PFSK-1 (cell line): ENCODE measurements around the gene SIN3A.

Experiments
- FOXP2 ChIP-seq: optimal IDR thresholded peaks from 2 replicates; pipeline ENCODE3; 2011; ENCODE audit warnings: borderline replicate concordance, control low read depth, inconsistent platforms; ENCODE audit not compliant: insufficient read depth; ENCODE audit errors: extremely low read length, extremely low read depth
- POLR2AphosphoS5 ChIP-seq: IDR thresholded peaks from 2 replicates; pipeline ENCODE4 v1.6.1; 2012; ENCODE audit warnings: low read depth, mild to moderate bottlenecking, control low read depth, low read length, moderate library complexity
- SIN3A ChIP-seq: IDR thresholded peaks from 2 replicates; pipeline ENCODE4 v1.6.1; 2012; ENCODE audit warnings: mild to moderate bottlenecking, low read length, moderate library complexity, borderline replicate concordance; ENCODE audit not compliant: insufficient read depth
- TAF1 ChIP-seq: IDR thresholded peaks from 2 replicates; pipeline ENCODE4 v1.6.1; 2012; ENCODE audit warnings: low read length, control low read depth, borderline replicate concordance; ENCODE audit not compliant: insufficient read depth
- TF ChIP-seq, protein P1 (sequence below), 2 experiments: IDR thresholded peaks; 2 replicates each; pipeline versions ENCODE4 v1.6.1 to v1.8.0; 2011 to 2012; ENCODE audit warnings: low read depth in 2 of 2, low read length in 2 of 2, control low read depth in 1 of 2, inconsistent platforms in 1 of 2, mild to moderate bottlenecking in 1 of 2, moderate library complexity in 1 of 2; ENCODE audit not compliant: insufficient read depth in 1 of 2

SIN3A gene

DNA sequence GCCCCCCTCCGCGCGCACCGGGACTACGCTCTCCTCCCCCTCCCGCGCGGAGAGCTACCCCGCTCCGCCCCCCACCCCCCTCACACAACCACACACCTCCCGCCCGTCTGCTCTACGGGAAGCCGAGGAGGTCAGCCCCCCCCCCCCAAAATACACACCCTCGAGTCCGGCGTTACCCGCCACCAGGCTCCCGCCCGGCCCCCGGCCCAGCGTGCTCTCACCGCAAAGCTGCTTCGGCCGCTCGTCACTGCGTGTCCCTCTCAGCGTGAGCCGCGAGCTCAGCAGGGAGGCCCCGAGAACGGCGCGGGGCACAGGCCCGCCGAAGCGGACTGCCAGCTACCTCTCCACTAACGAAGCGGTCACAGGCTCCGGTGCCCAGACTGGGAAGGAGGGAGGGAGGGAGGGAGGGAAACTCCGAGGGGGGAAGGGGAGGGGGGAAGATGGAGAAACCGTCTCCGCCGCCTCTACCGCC is 252 bp downstream of the SIN3A start:
- no peak for TF ChIP-seq POLR2AphosphoS5
- TF ChIP-seq, protein P1, sequence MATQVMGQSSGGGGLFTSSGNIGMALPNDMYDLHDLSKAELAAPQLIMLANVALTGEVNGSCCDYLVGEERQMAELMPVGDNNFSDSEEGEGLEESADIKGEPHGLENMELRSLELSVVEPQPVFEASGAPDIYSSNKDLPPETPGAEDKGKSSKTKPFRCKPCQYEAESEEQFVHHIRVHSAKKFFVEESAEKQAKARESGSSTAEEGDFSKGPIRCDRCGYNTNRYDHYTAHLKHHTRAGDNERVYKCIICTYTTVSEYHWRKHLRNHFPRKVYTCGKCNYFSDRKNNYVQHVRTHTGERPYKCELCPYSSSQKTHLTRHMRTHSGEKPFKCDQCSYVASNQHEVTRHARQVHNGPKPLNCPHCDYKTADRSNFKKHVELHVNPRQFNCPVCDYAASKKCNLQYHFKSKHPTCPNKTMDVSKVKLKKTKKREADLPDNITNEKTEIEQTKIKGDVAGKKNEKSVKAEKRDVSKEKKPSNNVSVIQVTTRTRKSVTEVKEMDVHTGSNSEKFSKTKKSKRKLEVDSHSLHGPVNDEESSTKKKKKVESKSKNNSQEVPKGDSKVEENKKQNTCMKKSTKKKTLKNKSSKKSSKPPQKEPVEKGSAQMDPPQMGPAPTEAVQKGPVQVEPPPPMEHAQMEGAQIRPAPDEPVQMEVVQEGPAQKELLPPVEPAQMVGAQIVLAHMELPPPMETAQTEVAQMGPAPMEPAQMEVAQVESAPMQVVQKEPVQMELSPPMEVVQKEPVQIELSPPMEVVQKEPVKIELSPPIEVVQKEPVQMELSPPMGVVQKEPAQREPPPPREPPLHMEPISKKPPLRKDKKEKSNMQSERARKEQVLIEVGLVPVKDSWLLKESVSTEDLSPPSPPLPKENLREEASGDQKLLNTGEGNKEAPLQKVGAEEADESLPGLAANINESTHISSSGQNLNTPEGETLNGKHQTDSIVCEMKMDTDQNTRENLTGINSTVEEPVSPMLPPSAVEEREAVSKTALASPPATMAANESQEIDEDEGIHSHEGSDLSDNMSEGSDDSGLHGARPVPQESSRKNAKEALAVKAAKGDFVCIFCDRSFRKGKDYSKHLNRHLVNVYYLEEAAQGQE (IDR thresholded peaks at IDR 0.05; ENCODE audit: insufficient read depth in 1 of 2, low read depth in 2 of 2, low read length in 2 of 2), result no peak
- no peak for TF ChIP-seq FOXP2
- no peak for TF ChIP-seq SIN3A

GRCh38 chr15:75450307-75451201 is 936 bp downstream of the SIN3A start:
- TF ChIP-seq TAF1 (no peak), SIN3A (peak; percentile 88; the same call in 1 of the 2 replicates), FOXP2 (no peak), POLR2AphosphoS5 (no peak)
- TF ChIP-seq, protein P1 (IDR thresholded peaks at IDR 0.05; ENCODE audit: insufficient read depth in 1 of 2, low read depth in 2 of 2, low read length in 2 of 2), result no peak

GRCh38 chr15:75449585-75450306 is 1.7 kb downstream of the SIN3A start:
- no peak for TF ChIP-seq TAF1
- no peak for TF ChIP-seq POLR2AphosphoS5

DNA sequence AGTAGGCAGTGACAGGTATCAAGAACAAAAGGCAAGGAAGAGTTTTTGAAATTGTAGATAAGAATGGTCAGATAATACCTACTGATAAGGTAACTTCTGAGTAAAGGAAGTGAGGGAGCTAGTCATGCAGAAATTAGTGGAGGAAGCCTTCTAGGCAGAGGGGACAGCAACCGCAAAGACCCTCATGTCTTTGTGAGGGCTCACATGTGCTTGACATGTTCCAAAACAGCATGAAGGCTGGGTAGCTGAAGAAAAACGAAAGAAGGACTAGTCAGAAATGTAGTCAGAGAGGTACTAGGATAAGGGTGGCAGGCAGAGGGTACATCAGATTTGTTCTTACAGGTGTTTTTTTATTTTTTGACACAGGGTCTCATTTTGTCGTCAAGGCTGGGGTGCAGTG is 5.3 kb downstream of the SIN3A start:
- TF ChIP-seq SIN3A (no peak), TAF1 (no peak), POLR2AphosphoS5 (no peak), FOXP2 (no peak)
- TF ChIP-seq, protein P1 (IDR thresholded peaks at IDR 0.05; ENCODE audit: insufficient read depth in 1 of 2, low read depth in 2 of 2, low read length in 2 of 2), result no peak

- TF ChIP-seq SIN3A, result no peak
- no peak for TF ChIP-seq FOXP2
- TF ChIP-seq, protein P1 (IDR thresholded peaks at IDR 0.05; ENCODE audit: insufficient read depth in 1 of 2, low read depth in 2 of 2, low read length in 2 of 2), result no peak
- no peak for TF ChIP-seq POLR2AphosphoS5
- TF ChIP-seq TAF1, result no peak
Measured at GRCh38 chr15:75437721-75438120, 13.8 kb downstream of the SIN3A start.
